ENCODE measurements around the gene GAS6.

- TF ChIP-seq CTCF (IDR thresholded peaks at IDR 0.05) (no peak), POLR2A (IDR thresholded peaks at IDR 0.05) (no peak)
Measured at GRCh38 chr13:113806526-113806925, 57.4 kb downstream of the GAS6 start.
